ENCODE data around the gene KRTAP12-1.
"Not testable (repeated sequence)": the region's sequence is repeated elsewhere in the genome, so short reads cannot be mapped to it uniquely, and the experiment has no call there.

The KRTAP12-1 gene

GRCh38 chr21:44699502-44700001 is 17.6 kb upstream of the KRTAP12-1 start:
- DNase-seq (ENCODE audit: insufficient read length, low spot score) (no peak), FAIRE-seq (no peak)

DNA sequence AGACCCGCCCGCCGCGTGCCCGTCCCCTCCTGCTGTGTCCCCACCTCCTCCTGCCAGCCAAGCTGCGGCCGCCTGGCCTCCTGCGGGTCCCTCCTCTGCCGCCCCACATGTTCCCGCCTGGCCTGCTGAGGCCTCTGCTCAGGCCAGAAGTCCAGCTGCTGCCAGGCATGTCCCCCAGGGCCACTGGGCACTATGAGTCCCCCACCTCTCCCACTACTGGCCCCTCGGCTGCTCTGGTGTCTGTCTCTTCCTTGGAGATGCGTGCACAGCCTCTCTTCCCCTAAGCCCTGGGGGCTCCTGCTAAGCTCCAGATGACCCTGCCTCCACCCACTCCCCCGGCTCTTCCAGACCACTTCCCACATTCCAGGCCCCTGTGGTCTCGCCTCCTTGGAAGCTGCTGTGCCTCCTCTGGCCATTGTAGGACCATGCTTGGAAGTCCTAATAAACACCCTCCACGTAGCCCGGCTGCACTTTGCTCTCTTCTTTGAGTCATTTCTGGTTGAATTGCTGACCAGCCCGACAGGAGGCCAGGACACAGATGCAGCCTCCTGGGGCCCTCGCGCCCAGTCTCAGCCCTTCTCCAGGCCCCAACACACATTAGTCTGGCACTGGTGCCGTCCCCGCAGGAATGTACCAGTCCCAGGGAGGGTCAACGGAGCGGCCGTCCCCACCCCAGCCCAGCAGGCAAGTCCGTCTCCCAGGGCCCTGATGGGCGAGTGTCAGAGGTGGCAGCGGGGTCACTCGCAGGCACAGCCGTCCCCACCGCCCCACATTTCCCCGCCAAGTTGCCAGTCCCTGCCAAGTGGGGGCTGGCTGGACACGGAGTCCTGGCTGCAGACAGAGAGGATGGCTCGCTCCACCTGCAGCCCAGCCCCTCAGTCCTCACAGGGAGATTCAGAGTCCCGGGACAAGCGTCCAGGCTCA is 16.1 kb upstream of the KRTAP12-1 start:
- no peak for FAIRE-seq
- DNase-seq (ENCODE audit: insufficient read length, low spot score): no peak

GRCh38 chr21:44697172-44697810 is 15.3 kb upstream of the KRTAP12-1 start, which contains the start of gene KRTAP10-12:
Gene KRTAP10-12, plus strand, starts transcription at chr21:44697172. Its CDS starts 30 bp downstream, at chr21:44697202.
- DNase-seq (ENCODE audit: insufficient read length, low spot score); FAIRE-seq: not testable (repeated sequence)

GRCh38 chr21:44696572-44696971 is 14.6 kb upstream of the KRTAP12-1 start:
- no peak for FAIRE-seq
- no peak for DNase-seq (ENCODE audit: insufficient read length, low spot score)

DNA sequence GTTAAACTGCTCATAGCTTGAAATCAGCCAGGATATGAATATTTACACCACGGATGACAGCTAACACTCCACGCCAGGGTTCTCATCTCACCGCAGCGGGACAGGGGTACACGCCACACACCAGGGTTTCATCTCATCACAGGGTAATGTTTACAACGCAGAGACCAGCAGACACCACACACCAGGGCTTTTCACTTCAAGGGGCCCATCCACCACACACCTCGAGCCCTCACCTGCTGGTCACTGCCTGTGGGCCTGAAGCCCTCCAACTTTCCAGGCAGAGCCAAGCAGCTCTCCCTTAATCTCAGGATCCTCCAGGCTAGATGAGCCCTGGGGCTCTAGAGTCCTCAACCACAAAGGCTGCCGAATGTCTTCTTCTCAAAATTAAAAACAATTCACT is 13.7 kb upstream of the KRTAP12-1 start:
- no peak for FAIRE-seq
- DNase-seq (ENCODE audit: insufficient read length, low spot score): no peak

- DNase-seq (ENCODE audit: insufficient read length, low spot score) (no peak), FAIRE-seq (no peak)
Observed at GRCh38 chr21:44695184-44695583, 13.2 kb upstream of the KRTAP12-1 start.

DNA sequence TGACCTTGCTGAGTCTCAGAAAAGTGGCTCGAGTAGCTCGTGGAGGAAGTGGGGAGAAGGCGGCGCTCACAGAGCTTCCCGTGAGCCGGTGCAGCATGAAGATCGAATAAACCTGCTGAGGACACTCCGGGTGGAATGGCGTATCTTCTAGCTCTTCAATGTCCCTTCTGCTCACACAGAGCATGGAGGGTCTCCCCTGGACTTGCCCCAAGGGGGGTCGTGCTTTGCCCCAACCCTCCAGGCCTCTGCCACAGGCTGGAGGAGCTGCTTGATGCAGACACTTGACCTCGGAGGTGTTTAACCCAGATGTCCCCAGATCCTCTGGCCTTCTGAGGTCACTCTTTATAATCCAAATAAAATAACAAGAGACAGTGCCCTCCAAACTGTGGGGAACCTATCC is 12.8 kb upstream of the KRTAP12-1 start:
- no peak for DNase-seq (ENCODE audit: insufficient read length, low spot score)
- no peak for FAIRE-seq

DNA sequence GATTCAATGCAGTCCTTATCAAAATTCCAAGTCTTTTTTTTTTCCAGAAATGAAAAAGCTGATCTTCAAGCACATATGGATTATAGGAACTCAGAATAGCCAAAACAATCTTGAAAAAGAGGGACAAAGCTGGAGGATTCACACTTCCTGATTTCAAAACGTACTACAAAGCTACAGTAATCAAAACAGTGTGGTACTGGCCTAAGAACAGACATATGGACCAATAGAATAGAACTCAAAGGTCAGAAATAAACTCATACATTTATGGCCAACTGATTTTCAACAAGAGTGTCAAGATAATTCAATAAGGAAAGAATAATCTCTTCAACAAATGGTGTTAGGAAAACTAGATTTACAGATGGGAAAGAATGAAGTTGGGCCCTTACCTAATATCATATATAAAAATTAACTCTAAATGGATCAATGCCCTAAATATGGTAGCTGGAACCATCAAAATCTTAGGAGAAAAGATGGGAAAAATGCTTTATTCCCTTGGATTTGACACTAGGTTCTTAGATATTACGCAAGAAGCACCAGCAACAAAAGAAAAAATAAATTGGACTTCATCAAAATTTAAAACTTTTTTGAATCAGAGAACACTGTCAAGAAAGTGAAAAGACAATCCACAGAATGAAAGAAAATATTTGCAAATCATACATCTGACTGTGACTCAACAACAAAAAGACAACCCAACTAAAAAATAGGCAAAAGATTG is 11.0 kb upstream of the KRTAP12-1 start:
- DNase-seq (ENCODE audit: insufficient read length, low spot score): no peak
- no peak for FAIRE-seq

GRCh38 chr21:44691686-44692085 is 9.7 kb upstream of the KRTAP12-1 start:
- FAIRE-seq: no peak

GRCh38 chr21:44689740-44690139 is 7.8 kb upstream of the KRTAP12-1 start:
- DNase-seq (ENCODE audit: insufficient read length, low spot score); FAIRE-seq: not testable (repeated sequence)

More at GRCh38 chr21:44691686-44692085, 9.7 kb upstream of the KRTAP12-1 start:
- DNase-seq (ENCODE audit: insufficient read length, low spot score): no peak

DNA sequence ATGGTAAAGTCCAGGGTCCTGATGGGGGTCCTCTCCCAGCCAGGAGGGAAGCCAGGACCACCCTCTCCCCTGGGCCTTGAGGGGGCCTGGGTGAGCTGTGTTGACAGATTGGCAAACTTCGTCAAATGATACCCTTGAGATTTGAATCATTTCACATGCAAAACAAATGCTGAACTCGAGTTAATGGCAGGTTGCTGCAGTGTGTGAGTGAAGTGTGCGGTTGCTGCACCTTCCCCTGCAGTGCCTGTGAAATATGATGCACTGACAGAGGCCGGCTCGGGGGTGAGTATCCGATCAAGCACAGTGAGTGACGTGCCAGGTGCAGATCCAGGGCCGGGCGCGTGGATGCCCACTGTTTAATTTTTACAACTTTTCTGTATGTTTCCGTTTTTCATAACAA is 5.7 kb upstream of the KRTAP12-1 start:
- FAIRE-seq (no peak), DNase-seq (ENCODE audit: insufficient read length, low spot score) (no peak)

- DNase-seq (ENCODE audit: insufficient read length, low spot score) (no peak), FAIRE-seq (no peak)
Observed at GRCh38 chr21:44686843-44687561, 5.0 kb upstream of the KRTAP12-1 start.

- no peak for DNase-seq (ENCODE audit: insufficient read length, low spot score)
- no peak for FAIRE-seq
Observed at GRCh38 chr21:44686000-44686781, 4.2 kb upstream of the KRTAP12-1 start.

DNA sequence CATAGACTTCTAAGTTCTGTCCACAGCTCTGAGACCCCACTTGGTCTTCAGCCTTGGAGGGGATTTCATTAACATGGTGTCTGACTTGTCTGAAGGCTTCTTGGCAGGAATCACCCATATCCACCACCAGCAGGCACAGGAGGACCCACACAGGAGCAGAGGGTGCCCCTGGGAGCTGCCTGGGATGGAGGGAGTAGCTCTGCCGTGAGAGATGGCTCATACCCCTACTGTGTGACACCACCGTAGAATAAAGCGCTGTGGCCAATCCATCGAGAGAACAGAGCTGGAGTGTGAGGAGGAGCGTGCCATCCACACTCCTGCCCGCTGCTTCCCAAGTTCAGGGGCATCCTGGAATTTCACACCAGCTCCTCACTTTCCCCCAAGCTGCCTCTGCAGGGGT is 3.1 kb upstream of the KRTAP12-1 start:
- not testable (repeated sequence) for DNase-seq (ENCODE audit: insufficient read length, low spot score); FAIRE-seq

DNA sequence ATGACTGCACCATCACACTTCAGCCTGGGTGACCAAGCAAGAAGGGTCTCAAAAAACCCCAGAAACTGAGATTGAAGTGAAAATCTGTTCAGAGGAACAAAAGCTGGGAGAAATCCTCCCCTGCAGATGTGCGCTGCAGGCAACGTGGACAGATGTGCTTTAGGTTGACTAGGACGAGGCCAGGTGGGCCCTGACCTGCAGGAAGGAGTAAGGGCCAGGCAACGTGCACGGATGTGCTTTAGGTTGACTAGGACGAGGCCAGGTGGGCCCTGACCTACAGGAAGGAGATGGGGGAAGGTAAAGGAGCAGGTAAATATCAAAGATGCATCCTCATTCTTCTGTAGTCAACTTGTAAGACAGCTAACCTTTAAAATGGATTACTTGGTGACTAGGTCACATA is 2.5 kb upstream of the KRTAP12-1 start:
- FAIRE-seq (no peak), DNase-seq (ENCODE audit: insufficient read length, low spot score) (no peak)

DNA sequence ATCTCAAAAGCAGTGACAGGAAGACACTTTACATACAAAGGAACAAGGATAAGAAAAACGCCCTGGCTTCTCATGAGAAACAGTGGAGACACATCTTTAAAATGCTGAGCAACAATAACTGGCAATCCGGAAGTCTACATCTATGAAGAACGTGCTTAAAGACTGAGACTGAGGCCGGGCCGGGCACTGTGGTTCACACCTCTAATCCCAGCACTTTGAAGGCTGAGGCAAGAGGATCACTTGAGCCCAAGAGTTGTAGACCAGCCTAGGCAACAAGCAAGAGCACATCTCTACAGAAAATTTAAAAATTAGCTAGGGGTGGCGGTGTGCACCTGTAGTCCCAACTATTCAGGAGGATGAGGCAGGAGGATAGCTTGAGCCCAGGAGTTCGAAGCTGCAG is 2.1 kb upstream of the KRTAP12-1 start:
- FAIRE-seq (no peak), DNase-seq (ENCODE audit: insufficient read length, low spot score) (no peak)

- no peak for DNase-seq (ENCODE audit: insufficient read length, low spot score)
- FAIRE-seq: no peak
Observed at GRCh38 chr21:44682580-44683151, 703 bp upstream of the KRTAP12-1 start.

- FAIRE-seq (no peak), DNase-seq (ENCODE audit: insufficient read length, low spot score) (no peak)
Observed at GRCh38 chr21:44681152-44681551, 811 bp downstream of the KRTAP12-1 start.

- FAIRE-seq: no peak
- DNase-seq (ENCODE audit: insufficient read length, low spot score): no peak
Observed at GRCh38 chr21:44677881-44678280, 4.1 kb downstream of the KRTAP12-1 start.
